DLD1 (cell line): Measurements from ENCODE around the gene TSR2.
"Not testable (repeated sequence)": the region's sequence is repeated elsewhere in the genome, so short reads cannot be mapped to it uniquely, and the experiment has no call there.

Experiments used
- in situ Hi-C: cut with HindIII; loops from 2 replicates; pipeline ENCODE4 v1.10.0; 2017; ENCODE audit warnings: low sequenced_read_pairs

The TSR2 gene

GRCh38 chrX:54470054-54470760 lies 30.0 kb downstream of the TSR2 start:
- in situ Hi-C loops, result no loop called here

DNA sequence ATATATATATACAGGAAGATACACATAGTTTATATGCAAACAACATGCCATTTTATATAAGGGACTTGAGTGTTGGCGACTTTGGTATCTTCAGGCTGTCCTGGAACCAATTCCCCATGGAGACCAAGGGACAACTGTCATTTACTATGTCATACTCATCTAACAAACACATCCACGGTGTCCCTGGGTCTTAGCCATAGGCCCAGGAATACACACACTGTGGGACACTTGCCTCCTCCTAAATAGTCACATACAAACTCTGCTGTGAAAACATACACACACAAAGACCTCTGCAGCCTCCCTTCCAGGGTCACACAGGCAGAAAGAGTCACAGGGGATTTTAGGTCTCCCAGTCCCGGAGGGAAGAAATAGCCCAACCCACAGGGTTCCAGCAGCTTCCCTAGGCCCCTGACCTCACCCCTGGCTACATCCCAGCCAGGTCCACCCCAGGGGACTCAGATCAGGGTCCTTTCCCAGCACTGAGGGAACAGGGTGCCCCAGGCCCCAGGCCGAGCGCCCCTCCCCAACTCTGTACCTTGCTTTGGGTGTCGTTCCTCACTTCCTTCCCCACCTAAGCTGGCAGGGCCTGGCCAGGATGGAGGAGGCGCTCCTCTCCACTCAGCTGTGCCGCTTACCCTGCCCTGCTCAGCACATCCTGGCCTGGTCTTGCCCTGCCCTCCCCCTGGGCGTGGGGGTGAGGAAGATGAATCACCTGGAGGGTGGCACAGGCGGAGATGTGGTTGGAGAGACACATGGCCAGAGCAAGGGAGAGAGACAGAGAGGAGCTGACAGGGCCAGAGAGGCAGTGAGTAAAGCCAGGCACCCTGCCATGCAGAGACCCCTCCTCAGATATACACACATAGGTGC lies 34.0 kb downstream of the TSR2 start:
- in situ Hi-C loops, result no loop called here

DNA sequence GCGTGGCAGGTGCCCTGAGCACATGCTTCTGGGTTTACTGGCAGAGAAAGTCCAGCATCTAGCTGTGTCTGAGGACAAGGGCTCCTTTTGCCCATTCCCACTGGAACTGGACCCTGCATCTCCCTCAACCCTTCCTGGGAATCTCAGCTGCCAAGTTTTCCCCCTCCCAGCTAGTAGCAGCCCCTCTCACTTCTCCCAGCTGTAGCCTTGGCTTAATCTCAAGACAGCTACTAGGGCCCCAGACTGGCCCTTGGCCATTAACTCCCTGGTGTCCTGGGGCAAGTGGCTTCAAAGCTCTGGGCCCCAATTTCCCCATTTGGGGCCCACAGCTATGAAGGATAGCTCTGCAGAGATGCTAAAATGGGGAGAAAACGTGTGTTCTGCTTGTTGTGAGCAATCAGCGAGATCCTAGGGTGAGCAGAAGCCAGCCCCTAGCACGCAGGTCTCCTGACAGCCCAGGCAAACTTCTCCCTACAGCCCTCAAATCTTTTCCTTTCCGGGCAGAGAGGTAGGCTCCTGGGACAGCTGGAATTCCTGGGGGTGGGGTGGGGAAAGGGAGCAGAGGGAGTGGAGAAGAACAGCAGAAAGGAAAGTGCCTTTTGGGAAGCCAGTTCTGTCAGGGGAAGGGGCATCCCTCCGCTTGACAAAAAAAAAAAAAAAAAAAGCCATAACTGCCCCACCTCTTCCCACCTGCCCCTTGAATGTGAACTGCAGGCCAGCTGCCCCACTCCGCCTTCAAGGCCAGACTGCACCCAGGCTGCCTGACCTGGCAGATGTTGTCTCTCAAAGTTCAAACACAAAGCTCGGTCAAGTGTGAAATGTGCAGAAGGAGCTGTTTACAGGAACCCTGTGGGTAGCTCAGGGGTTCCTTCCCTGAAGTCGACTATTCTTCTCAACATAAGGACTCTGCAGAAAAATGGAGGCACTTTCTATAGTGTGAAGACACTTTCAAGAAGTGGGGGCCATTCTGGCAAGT lies 39.2 kb downstream of the TSR2 start:
- in situ Hi-C loops, result no loop called here

DNA sequence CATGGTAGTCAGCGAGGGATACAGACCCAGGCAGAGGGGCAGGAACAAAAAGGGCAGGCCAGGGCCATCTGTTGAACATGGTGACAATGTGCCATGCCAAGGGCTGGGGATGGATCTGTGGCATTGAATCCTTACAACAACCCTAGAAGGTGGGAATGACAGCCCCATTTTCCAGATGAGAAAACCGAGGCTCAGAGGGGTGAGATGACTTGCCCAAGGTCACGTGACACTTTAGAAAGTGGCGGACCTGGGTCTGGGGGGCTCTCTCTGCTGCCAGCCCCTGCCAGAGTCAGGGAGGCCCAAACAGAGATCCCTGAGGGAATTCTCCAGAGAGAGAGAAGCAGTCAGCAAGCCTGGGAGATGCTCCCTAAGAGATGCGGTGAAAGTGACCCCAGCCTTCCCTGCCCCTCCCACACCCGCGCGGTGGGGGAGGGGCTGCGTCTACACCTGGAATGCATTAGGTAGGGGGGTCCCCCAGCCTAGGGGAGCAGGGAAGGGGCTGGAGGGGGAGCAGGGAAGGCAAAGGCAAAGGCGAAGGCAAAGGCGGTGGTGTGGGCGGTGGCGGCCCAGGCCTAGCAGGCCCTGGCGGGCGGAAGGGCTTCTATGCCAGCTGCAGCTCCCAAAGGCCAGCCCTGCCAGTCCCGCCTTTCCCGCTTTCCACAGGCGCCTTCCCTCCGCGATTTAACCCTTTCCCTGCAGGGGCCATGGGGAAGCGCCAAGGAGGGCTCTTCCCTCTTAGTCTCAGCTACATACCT lies 42.8 kb downstream of the TSR2 start:
- in situ Hi-C loops, result no loop called here

GRCh38 chrX:54483946-54484345 lies 43.7 kb downstream of the TSR2 start:
- in situ Hi-C loops, result no loop called here

DNA sequence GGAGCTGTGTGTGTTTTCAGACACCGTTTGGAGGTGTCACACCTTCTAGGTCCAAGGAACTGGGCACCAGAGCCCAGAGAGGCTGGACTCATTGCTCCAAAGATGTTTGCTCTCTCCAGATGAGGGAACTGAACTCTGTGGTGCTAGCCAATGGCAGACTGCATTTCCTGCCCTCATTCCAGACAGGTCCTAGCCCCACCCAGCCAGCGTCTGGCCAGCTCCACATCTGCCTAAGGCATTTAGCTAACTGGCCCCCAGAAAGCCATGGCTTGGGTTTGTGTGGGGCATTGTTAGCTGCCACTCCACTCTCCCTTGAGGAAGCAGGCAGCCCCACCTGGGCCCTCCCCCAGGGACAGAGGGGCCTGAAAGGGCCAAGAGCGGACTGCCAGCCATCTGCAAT lies 44.5 kb downstream of the TSR2 start:
- in situ Hi-C loops, result no loop called here

GRCh38 chrX:54489819-54490218 lies 49.6 kb downstream of the TSR2 start:
- in situ Hi-C loops, result not testable (repeated sequence)

GRCh38 chrX:54492340-54492739 lies 52.1 kb downstream of the TSR2 start:
- in situ Hi-C loops, result no loop called here

GRCh38 chrX:54494166-54494988 lies 54.2 kb downstream of the TSR2 start:
- in situ Hi-C loops, result no loop called here
